HG03045 (cell line): Measurements from ENCODE around the gene TXNL4A.

Experiments used
- ATAC-seq: cut with Tn5 transposase; IDR thresholded peaks from one replicate; pipeline ENCODE4 v1.9.1; 2021; ENCODE audit warnings: mild to moderate bottlenecking, moderate library complexity; ENCODE audit not compliant: unreplicated experiment

Gene TXNL4A

GRCh38 chr18:79949697-79950487 lies 38.5 kb downstream of the TXNL4A start:
- ATAC-seq: no peak

- no peak for ATAC-seq
Measured at GRCh38 chr18:79948719-79949411, 39.5 kb downstream of the TXNL4A start.

- no peak for ATAC-seq
Measured at GRCh38 chr18:79947881-79948610, 40.3 kb downstream of the TXNL4A start.

DNA sequence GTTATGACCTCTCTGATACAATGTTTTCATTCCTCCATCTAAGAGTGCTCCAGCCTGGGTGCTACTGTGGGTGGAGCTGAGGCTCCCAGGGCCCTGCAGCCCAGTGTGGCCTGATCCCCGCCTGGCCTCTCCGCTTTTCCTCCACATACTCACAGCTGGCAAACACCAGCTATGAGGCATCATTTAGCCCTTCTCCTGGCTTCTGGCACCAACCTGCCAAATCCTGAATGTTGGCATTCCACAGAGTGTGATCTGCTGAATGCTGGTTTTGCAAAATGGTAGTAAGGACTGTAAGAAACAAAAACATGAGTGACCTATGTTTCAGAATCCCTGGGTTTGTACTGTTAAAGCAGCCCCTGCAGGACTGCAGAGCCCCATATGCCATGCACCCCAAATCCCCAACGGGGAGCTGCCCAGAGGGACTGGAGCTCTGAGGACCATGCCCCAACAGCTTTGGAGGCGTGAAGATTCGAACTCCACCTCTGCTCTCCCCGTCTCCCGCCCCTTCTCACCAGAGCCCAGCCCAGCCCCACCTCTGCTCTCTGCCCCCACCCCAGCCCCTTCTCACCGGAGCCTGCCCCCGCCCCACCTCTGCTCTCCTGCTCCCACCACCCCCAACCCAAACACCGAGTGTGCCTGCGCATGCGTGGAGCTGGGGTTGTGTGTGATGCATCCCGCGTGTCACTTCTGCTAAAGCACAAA lies 41.2 kb downstream of the TXNL4A start:
- ATAC-seq: no peak

DNA sequence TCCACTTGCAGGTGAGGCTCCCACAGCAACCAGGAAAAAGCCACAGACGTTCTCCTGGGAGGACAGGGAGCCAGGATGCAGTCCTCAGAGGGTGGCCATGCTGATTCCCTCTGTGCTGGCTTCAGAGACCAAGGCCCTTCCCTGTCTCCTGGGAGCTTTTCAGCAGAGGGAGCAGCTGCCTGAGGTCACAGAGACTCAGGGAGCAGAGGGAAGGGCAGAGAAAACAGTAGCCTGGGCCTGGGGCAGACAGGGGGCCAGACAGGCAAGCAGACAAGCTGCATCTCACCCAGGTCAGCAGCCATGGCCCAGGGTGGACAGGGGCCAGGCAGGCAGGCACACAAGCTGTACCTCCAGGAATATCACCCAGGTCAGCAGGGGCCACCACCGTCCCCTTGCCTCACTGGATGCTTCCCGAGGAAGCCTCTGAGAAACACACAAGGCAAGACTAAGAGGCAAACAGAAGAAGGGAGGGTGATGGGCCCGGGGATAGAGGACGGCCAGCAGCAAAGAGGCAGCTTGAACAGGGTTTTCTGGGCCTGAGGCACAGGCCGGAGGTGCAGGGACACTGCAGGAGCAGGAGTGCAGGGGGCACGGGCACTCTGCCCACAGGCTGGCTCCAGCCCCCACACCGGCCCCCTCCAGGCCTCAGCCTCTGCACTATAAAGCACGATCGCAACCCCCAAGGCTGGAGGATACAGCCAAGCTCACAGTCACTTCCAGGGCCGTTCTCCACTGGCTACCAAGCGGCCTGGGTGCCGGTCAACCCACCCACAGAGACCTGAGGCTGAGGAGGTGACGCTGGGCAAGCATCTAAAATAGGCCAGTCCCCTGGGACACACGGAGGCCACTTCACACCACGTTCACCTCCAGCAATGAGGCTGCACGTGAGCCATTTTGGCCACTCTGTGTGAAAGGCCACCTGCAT lies 43.0 kb downstream of the TXNL4A start:
- no peak for ATAC-seq

- no peak for ATAC-seq
Measured at GRCh38 chr18:79944746-79945117, 43.6 kb downstream of the TXNL4A start.

DNA sequence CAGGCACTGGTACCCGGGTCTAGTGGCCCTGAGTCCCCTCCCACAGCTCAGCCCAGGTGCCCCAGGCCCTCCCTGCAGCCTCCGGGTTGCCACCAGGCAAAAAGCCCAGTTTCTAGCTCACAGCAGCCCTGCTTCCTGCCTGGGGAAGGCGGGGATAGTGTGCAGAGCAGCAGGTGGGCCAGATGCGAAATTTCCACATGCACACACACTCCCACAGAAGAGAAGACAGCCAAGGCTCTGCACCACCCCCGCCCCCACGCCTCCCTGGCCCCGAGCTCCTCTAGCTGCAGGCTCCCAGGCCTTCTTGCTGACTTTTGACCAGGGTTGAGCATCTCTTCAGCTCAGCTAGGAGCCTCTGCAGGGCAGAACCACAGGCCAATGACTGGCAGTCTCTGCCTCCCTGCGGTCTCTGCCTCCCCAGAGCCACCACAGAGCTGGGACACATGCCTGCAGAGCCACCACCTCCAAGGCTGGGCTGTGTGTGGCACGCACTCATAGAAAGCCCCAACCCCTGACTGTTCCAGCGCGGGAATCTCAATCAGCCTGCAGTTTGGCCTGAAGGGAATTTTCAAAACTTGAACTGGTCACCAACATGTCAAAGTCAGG lies 44.1 kb downstream of the TXNL4A start:
- no peak for ATAC-seq

GRCh38 chr18:79943608-79944125 lies 44.7 kb downstream of the TXNL4A start:
- ATAC-seq: no peak

- no peak for ATAC-seq
Measured at GRCh38 chr18:79942786-79943607, 45.4 kb downstream of the TXNL4A start.

DNA sequence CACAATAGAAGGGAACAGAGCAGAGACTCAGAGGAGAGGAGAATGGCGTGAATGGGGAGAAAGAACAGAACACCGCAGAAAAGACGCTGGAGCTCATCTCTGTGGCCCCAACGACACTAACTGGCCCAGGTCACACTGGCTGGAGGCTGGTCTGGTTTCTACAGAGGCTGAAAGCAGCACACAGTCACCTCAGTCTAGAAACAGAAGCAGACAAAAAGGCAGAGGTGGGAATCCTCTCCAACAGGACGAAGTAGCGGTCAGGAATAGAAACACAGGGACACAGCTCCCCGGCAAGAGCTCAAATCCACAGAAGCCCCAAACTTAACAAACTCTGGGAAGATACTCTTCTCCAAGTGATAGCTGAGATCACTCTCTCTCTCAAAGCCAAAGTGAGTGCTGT lies 46.2 kb downstream of the TXNL4A start:
- no peak for ATAC-seq

DNA sequence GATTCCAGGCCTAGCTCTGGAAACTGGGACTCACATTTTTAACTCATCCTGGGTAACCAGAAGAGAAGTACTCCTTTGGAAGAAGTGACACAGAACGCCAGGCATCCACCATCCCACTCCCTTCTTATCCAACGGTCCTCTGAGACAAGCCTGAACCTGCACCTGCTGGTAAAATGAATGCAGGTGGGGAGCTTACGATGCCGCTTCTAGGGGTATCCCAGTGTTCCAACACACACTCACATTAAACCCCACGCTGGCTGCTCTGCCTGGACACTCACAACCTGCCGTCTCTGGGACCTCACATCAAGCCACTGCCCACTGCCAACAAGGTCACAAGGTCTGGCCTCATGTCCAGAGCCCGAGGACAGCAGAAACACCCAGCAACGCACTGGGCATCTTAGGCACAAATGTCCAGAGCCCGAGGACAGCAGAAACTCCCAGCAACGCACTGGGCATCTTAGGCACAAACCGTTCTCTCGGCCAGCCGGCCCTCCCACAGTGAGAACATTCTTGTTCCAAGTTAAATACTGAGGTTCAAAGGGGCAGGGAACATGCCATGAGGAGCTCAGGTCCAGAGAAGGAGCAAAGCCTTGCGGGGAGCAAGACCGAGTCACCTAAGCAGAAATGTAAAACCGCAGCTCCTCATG lies 46.8 kb downstream of the TXNL4A start:
- ATAC-seq: no peak

GRCh38 chr18:79940814-79941472 lies 47.4 kb downstream of the TXNL4A start:
- ATAC-seq: no peak

- ATAC-seq: no peak
Measured at GRCh38 chr18:79940126-79940813, 48.1 kb downstream of the TXNL4A start.

- no peak for ATAC-seq
Measured at GRCh38 chr18:79939096-79939495, 49.3 kb downstream of the TXNL4A start.

- ATAC-seq: no peak
Measured at GRCh38 chr18:79938196-79938595, 50.2 kb downstream of the TXNL4A start.

DNA sequence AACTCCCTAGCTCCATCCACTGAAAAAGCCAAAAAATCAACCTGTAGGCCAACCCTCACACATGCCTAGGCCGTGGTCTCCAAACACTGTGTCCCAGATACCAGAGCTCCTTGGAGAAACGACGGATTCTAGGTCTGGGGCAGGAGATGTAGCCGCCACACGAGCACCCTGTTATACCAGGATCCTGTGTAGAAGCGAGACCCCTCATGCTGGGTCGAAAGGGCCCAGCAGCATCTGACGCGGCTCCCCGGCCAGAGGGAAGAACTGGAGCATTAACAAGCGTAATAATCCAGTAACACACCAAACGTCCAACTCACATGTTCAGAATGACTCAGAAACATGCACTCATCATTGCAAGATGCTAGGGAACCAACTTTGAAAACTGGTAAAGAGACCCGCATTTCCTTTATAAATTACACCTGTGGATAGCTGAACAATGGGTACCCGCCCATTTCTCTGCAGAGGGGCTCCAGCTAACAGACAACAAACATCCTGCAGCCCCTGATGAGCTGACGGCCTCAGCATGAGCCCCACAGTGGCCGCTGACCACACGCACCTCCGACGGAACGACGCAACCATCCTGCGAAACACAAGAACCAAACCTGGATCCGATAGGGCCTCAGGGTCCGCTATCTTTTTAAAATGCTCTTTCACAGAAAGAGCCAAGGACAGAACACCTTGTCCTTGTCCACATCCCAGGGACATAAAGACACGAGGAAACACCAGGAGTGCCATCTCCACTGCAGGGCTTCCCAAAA lies 51.1 kb downstream of the TXNL4A start:
- no peak for ATAC-seq
